Fibroblast of peridontal ligament (primary cell): Measurements from ENCODE around the gene AKR1B15.

Source experiments
- DNase-seq: peaks from one replicate; pipeline ENCODE4 v3.0.0-alpha.2; 2010; ENCODE audit errors: extremely low read depth

The AKR1B15 gene

GRCh38 chr7:134616611-134617010 lies 67.7 kb downstream of the AKR1B15 start:
- DNase-seq = no peak

- peak; percentile 84 for DNase-seq
Observed at GRCh38 chr7:134618756-134619530, 70.0 kb downstream of the AKR1B15 start.

DNA sequence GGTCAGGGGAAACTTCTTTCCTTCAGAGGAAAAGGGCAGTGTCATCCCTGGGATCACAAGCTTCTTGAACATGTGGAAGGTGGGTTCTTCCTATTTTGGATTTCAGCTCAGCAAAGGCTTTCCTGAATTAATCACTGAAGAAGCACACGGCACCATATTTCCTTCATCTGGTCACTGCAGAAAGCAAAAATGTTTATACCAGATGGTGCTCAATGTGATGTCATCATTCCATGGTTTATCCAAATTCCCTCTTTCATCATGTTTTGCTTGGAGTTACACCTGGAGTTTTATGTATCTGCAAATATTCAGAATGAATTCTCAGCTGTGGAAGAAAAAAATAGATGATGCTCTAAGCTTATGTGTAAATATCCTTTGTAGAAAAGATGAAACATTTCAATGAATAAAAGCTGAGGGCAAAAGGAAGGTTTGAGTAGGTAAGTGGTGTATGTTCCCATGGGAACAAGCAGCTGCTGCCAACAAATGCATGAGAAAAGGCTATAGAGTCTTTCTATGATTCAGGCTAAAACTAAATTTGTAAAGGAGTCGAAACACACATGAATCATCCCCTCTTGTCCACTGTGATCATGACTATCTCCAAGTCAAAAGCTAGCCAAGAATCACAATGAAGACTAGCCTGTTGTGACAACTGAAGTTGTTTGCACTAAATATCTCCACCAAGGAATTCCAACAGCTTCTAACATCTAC lies 70.9 kb downstream of the AKR1B15 start:
- peak; percentile 94 for DNase-seq

- DNase-seq = peak; percentile 62
Observed at GRCh38 chr7:134622303-134622995, 73.5 kb downstream of the AKR1B15 start.

GRCh38 chr7:134623193-134623592 lies 74.3 kb downstream of the AKR1B15 start:
- no peak for DNase-seq

DNA sequence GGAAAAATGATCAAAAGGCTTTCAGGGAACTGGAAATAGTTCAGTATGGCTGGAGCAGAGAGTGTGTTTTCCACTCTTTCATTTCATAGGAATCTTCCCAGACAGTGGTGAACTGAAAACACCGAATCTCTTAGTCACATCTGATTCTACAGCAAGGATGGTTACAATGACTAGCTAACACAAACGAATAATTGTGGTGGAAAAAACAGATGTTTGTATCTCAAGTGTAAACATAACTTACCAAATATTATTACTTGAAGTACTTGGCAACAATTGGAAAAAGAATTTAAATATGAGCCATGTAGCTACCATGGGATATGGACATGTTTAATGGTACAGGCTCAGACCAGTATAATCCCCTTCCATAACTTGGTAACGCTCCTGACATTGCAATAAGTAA lies 76.6 kb downstream of the AKR1B15 start:
- DNase-seq = peak; percentile 93

DNA sequence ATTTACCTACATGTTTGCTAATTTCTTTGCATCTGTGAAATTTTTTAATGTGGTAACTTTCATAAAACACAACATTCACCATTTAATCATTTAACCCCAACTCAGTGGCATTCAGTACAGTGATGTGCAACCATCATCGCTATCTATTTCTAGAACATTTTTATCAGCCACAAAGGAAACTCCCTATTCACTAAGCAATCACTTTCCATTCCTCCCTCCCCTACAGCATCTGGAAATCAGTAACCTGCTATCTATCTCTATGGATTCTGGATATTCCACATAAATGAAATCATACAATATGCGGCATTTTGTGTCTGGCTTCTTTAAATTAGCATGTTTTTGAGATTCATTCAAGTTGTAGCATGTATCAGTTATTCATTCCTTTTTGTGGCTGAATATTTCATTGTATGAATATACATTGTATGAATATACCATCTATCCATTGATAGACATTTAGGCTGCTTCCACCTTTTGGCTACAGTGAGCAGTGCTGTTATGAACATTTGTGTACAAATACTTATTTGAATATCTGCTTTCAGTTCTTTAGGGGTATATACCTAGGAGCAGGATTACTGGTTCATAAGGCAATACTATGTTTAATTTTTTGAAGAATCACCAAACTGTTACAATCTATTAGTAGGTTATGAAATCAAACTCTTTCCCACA lies 78.3 kb downstream of the AKR1B15 start:
- DNase-seq = no peak

GRCh38 chr7:134627775-134628153 lies 78.9 kb downstream of the AKR1B15 start:
- DNase-seq = no peak

DNA sequence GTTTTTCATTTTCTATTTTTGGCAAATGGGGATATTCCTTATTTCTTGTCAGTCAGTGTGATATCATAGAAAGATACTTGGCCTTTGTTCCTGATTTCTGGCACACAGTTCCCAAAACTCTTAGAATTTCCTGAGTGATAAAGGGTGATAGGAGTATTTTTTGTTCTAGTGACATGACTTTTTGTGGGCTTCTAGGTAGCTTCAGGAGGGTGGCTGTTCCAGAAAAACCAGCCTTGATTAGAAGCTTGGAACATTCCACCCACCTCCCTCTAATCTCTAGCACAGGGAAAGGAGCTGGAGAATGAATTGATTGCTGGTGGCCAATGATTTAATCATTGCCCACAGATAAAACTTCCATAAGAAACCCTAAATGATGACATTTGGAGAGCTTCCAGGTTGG lies 80.5 kb downstream of the AKR1B15 start:
- no peak for DNase-seq
